HG03342 (cell line): ENCODE data around the gene SLC35F3.

Experiments
- ATAC-seq: cut with Tn5 transposase; IDR thresholded peaks from one replicate; pipeline ENCODE4 v1.9.1; 2021; ENCODE audit warnings: mild to moderate bottlenecking, moderate library complexity; ENCODE audit not compliant: unreplicated experiment

The SLC35F3 gene

GRCh38 chr1:234307726-234308125 lies 403.2 kb downstream of the SLC35F3 start:
- no peak for ATAC-seq

DNA sequence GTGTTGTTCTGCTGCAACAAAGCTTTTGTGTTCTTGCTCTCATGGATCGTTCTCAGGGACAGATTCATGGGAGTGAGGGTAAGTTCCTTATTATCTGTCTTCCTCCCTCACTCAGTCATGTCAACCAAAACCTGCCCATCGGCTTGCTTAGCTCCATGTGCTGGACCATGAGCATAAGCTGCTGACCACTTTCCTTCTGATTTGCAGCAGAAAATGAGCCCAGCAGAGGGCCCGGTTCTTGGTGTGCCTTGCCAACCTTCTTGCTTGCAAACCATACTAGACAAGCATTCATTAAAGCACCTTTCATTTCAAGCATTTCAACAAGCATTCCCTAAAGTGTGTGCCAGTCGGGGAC lies 404.7 kb downstream of the SLC35F3 start:
- no peak for ATAC-seq

- peak; percentile 83 for ATAC-seq
Measured at GRCh38 chr1:234309598-234310459, 405.4 kb downstream of the SLC35F3 start.

- ATAC-seq, result no peak
Measured at GRCh38 chr1:234310460-234310817, 406.0 kb downstream of the SLC35F3 start.

DNA sequence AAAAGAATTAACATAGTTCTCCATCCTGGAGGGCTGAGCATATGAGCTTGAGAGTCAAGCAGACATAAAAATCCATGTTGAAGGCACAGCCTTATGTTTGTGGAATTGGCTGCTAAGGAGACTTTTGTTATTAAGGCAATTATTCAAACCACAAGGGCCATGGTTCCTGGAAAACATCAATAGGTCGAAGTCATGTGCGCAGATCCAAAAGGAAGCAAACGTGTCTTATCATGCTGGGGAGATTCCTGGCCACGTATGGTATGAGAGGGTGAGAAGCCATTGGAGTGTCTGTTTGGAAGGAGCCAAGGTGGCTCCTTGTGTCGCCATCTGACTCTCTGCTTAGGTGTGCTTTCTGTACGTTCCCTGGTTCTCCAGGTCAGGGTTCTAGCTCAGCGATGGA lies 406.9 kb downstream of the SLC35F3 start:
- ATAC-seq, result no peak

DNA sequence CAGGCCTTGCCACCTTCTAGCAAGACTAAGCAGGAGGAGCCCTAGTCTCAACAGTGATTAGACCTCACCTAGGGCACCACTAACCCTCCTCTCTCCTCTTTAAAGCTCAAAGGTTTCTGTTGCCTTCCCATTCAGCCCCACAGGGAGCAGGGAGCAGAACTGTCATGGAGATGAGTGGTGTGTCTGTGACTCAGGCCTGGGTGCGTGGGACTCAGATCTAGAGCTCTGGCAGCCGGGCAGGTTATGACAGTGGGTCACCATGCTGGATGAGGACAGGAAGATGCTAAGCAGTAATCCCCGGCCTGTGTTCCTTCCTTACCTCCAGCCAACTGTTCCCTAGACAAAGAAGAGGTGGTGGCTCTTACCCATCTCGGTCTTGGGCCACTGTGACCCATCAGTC lies 408.7 kb downstream of the SLC35F3 start:
- ATAC-seq, result no peak

DNA sequence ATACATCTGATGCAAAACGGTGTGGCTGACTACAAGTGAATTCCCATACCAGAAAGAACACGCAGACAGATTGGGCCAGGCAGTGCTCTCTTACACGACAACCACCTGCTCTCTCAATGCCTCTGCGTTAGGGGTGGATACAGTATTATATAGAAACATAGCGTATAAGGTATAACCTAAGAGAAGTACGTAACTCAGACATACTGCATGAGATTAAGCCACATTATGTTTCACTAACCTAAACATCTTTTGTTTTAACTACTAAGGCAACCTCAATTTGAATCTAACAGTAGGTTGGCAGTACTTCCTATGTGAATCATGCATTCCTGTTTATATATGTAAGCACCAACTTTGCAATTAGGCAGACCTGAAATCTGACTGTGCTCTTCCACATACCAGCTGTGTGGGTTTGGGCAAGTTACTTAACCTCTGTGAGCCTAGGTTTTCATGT lies 410.6 kb downstream of the SLC35F3 start:
- no peak for ATAC-seq

DNA sequence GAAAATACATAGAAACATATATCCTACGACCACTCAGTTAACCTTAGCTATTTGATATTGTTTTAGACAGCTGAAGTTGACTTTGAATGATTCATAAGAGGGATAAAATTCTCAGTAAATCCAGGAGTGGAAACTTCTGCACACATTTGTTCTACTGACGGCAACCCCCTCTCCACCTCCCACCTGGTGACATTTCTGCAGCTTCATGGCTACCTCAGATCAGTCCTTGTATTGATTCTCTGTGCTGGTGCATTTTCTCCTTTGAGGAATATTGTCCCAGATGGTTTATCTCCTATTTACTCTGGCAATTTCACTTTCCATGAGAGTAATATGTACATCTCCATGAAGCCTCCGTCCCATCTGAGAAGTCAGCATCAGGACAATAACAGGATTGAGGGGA lies 411.1 kb downstream of the SLC35F3 start:
- ATAC-seq, result no peak

DNA sequence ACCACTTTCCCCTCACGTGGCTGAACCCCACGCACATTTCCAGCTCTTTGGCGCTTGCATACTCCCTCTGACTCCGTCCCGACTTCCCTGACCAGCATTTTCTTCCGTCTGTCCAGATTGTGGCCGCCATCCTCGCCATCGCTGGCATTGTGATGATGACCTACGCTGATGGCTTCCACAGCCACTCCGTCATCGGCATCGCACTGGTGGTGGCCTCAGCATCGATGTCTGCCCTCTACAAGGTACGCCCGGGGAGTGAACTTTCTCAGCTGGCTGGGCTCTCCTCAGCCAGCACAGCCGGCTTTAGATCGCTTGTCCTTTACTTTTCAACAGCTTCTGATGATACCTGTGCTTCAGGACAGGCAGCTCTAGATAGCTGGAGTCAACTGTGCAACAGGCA lies 412.0 kb downstream of the SLC35F3 start:
- no peak for ATAC-seq

GRCh38 chr1:234316937-234317336 lies 412.5 kb downstream of the SLC35F3 start:
- no peak for ATAC-seq

DNA sequence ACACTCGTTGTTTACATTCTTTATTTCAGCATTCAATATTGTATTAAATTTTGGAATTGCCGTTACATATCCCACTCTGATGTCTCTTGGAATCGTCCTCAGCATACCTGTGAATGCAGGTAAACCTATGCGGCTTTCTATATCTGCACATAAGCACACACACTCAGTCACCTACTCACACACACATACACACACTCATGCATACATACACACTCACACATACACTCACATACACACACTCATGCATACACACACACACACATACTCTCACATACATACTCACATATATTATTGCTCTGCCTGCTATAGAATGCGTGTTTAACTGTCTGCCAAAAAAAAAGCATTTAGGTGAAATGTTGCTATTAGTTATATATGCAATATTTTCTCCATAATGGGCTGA lies 415.6 kb downstream of the SLC35F3 start:
- ATAC-seq, result no peak

- no peak for ATAC-seq
Measured at GRCh38 chr1:234320549-234320948, 416.1 kb downstream of the SLC35F3 start.

- no peak for ATAC-seq
Measured at GRCh38 chr1:234321231-234321630, 416.8 kb downstream of the SLC35F3 start.

- no peak for ATAC-seq
Measured at GRCh38 chr1:234322097-234322496, 417.6 kb downstream of the SLC35F3 start.

GRCh38 chr1:234322979-234323378 lies 418.5 kb downstream of the SLC35F3 start:
- ATAC-seq, result peak; percentile 46

DNA sequence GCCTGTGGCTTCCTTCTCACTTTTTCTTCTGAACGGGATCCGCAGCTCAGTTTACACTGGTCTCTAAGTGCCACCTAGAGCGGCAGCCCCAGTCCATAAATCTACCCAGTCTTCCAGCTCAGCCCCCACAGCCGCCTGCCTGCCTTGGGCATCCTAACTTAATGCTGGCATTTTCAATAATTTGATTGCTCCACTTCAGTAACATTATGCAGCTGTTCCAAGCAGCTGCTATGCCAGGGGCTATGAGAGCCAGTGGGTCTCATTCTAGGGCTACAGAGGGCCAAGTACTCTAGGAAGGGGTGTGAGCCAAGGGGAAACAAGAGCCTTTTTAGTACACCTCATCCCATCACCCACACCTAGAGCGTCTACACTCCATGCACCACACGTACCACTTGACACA lies 420.3 kb downstream of the SLC35F3 start:
- ATAC-seq, result no peak

GRCh38 chr1:234325878-234326496 lies 421.5 kb downstream of the SLC35F3 start:
- ATAC-seq, result no peak

DNA sequence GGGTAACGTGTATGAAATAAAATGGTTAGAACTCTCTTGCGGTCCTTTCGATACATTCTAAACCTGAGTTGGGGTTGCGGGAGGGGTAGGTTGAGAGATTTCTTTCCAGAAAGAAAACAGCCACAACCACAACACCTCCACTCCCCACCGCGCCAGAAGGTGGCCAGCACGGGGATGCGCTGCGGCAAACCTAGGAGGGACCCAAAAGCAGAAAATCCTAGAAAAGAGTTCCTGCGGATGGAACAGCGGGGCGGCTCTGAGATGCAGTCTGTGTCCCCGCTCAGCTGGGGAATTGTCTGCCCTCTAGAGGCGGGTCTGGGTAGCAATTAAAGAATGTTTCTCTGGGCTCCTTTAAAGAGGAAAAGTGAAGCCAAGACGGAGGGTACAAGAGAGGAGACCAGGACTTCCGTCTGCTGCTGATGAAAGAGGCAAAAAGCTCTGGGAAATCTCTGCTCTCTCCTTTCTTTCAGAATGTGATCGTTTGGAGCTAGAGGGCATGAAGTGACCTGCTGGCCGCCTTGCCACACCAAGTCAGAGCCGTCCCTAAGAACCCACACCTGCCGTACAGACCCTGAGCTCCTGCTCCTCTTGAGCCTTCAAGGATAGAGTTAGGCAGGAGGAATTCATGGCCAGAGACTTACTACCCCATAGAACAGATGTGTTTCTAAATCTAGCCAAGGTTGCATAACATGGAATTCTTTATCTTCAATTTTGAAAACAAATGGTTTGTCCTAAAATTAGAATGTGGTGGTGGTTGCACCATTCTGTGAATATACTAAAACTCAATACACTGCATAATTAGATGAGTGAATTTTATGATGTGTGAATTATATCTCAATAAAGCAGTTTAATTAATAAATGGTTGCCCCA lies 422.3 kb downstream of the SLC35F3 start:
- peak; percentile 81 for ATAC-seq

GRCh38 chr1:234327577-234328164 lies 423.2 kb downstream of the SLC35F3 start:
- no peak for ATAC-seq

GRCh38 chr1:234330843-234331215 lies 426.4 kb downstream of the SLC35F3 start:
- ATAC-seq, result no peak

DNA sequence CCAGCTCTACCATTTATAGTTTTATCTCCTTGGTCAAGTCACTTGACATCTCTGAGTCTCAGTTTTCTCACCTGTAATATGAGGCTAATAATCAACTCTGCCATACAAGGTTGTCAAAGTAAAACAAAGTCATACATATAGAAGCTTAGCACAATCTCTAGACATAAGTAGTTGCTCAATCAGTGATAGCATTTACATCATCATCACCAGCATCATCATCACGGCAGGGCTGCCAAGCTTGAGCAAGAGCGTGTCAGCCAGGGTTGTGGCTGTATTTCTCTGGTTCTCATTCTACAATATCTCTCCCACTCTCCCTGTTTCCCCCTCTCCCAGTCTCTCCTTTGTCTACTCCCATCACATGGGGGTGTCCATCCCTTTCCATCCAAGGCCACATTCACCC lies 427.0 kb downstream of the SLC35F3 start:
- no peak for ATAC-seq
